NCI-H1417 treated with DMSO at 0.1 percent for 48 hours (cell line): ENCODE measurements around the gene TTLL7.
"Not testable (repeated sequence)": the region's sequence is repeated elsewhere in the genome, so short reads cannot be mapped to it uniquely, and the experiment has no call there.

ENCODE experiments used
- DNase-seq: peaks from one replicate; lab custom pipeline; 2025; lab: John Stamatoyannopoulos, UW

Gene TTLL7

DNA sequence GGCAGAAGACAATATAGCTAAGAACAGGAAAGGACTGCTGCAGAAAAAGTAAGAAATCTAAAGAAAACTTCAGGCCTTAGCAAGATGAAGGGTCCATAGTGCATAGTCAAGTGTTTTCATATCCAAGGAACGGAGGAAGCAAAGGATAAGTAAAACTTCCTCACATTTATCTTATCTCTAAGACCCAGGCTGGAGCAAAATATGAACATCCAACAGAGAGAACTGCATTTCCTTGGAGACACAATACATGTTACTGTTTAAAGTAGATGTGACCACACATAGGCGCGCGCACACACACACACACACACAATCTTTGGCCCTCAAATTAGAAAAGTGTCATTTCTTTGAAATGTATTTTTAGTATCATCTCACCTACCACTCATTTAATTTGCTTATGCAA lies 66.7 kb downstream of the TTLL7 start:
- no peak for DNase-seq

DNA sequence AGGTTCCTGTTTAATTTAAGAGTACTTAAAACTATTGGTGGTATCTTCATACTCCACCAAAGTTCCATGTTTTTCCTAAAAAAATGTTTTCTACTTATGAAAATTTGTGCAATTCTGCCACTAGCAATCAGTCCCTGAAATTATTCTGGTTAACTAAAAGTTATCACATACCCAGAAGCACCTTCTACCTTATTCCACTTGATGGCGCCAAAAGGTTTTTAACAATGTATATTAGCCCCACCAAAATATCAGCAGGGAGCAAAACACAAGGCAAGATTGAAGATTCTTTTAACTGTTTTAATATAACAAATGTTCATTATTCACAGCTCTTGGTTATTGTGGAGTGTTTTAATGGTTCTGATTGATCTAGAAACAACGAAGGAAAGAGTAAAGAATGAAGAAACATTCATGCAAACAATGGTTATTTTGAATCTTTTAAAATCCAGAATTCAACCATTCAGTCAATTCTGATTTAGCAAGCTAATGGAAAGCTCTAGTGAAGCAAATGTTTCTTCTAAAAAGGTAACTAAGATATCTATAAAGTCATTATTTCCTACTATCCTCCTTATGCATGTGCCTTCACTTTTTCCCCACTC lies 67.2 kb downstream of the TTLL7 start:
- DNase-seq: no peak

DNA sequence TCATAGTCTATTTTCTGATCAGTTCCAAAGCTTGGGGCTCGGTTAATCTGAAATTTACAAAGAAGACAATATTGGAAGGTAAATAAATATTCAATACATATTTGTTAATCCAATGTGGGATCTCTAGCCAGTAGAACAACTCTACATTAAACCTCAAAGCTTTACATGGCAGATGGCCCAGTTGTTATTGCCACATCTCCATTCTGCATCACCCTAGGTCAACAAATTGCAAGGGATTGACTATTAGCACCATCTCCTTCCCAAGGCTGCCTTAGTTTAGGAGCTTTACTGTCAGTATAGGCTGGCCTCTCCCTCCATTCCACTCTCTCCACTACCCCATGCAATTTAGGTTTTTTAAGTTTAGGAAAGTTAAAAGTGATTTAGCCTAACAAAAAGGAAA lies 69.7 kb downstream of the TTLL7 start:
- no peak for DNase-seq

DNA sequence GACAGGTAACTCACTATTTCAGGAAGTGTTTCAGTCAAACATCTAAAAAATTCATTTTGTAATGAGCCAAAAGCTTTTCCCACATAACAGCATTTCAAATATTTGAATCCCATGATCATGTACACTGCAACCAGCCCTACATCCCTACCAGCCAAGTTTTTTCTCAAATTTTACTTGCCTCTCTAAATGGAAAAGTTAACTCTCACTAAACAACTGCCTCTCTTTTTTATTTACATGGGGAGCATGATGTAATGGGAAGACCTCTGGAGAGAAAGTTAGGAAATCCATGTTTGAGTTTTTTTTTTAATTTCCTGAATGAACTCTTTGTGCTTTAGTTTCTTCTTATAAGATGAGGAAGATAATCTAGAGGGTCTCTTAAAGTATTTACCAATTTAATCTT lies 70.5 kb downstream of the TTLL7 start:
- no peak for DNase-seq

DNA sequence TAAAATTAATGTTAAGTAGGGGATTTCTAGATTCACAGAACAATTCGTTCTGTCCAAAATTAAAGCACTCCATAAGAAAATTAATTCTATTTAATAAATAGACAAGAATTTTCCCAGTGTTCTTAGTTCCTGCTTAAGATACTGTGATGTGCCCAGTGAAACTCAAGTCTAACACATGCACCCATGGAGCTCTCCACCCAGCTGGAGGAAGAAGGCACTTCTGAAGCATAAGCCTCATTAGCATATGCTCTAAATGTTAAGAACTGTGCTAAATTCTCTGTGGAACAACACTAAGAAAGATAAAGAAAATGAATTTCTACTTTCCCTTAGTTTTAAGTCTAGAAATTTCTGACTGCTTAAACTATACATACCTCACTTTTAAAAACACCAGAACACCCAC lies 71.2 kb downstream of the TTLL7 start:
- DNase-seq: no peak

DNA sequence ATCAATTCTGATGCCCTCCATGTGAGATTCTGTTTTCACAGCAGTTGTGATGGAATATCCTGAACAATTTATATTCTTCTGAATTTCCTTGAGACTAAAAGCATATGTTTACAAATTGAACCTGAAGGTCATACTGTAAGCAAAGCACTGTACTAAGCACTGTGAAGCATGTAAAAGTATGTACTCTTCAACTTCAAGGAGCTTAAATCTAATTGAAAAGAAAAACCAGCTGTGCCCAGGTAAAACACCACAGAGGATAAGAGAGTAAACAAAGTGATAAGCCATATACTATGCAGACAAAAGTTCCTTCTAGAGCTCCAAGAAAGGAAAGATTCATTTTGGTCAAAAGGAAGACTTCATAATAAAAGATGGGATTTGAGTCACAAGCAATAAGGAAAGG lies 71.9 kb downstream of the TTLL7 start:
- no peak for DNase-seq

DNA sequence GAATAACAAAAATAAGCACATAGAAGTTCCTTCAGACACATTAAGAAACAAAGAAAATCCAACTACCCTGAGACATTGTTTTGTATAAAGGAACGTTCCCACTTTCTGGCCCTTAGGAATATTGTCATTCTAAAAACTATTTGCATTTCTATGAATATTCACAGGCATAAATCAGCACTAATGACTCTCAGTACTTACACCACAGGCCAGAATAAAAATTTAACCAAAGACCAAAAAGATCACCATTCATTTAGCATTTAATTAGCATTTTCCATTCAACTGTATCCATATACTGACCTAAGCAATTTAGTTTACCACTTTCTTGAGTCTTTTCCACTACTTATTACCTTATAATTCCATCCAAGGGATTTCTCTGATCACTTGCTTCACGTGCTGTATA lies 75.4 kb downstream of the TTLL7 start:
- DNase-seq: no peak

DNA sequence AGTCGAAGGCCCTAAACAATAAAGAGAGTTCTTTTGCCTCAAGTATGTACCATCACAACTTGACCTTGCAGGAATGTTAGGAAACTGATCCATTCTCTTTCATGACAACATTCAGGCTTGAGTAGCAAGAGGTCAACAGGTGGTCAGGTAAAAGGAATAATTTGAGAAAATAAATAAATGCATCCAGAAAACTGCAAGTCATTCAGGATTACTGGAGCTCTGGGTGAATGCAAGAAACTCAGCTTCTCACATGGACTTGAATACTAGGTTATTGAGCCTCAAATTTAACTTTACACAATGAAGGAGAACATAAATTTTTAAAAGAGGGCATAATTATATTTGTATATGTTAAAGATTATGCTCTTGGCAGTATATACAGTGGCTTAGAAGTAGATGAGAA lies 76.5 kb downstream of the TTLL7 start:
- DNase-seq: no peak

DNA sequence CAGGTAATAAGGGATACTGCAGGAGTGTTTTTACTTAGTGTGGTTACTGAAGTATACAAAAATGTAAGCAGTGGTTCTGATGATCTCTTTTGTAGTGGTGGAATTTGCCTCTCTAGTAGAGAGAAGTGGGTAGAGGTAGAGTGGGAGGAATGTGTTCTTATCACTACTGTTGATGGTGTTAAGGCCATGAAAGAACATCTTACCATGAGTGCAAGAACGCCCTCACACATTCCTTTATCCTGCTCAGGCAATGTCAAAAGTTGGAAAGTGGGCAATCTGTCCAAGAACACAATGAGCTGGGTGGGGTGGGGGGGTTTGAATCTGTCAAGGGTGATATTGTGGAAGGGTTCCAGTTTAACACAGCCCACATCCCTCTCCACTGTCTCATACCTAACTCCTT lies 78.6 kb downstream of the TTLL7 start:
- DNase-seq: no peak

DNA sequence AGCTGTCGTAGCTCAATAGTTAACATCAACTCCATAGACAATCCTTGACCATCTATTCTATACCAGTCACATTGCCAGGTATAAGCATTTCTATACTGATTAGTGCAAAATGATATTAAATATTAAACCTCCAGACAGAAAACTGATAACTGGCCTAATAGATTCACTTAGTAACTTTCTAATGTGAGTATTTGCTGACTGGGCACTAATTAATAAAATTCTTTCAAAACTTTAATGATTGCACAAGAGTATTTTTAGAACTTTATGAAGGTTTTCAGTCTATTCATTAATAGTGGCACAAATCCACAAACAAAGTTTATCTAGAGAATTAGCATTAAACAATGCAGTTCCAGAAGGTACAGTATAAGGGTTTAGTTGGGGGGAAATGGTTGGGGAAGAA lies 79.1 kb downstream of the TTLL7 start:
- no peak for DNase-seq

DNA sequence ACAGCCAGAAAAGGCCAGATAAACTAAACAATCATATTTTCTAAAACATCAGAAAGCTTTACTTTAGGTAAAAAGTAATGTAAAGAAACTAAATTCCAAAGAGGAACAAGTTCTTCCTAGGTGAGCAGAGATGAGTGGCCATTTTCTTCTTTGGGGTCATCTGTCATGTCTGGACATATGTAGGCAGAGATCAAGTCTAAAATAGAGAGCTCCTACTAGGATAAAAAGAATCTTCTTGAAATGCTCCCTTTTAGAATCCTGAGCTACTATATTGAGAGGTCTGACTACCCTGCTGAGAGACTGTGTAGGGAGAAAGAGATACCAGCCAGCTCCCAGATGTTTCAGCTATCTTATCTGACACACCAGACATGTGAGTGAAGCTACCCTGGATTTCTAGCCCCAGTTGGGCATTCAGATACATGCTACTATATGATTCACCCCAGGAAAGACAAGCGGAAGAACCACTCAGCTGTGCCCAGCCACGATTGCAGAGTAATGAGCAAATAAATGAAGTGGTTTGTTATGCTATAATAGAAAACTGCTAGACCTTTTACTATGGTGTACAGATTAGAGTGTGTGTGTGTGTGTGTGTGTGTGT lies 80.1 kb downstream of the TTLL7 start:
- DNase-seq: no peak

DNA sequence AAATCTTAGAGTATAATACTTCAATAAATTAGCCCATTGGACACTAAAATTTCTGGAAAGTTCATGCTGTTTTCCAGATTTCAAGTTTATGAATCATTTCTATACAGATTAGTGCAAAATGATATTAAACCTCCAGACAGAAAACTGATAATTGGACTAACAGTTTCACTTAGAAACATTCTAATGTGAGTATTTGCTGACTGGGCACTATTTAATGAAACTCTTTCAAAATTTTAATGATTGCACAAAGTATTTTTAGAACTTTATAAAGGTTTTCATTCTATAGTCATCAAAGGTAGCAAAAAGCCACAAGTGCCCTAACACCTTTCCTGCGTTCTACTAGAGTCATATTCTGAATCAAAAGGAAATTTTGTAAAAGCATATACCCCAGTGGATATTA lies 81.0 kb downstream of the TTLL7 start:
- DNase-seq: no peak

DNA sequence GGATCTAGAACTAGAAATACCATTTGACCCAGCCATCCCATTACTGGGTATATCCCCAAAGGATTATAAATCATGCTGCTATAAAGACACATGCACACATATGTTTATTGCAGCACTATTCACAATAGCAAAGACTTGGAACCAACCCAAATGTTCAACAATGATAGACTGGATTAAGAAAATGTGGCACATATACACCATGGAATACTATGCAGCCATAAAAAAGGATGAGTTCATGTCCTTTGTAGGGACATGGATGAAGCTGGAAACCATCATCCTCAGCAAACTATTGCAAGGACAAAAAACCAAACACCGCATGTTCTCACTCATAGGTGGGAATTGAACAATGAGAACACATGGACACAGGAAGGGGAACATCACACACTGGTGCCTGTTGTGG lies 82.8 kb downstream of the TTLL7 start:
- not testable (repeated sequence) for DNase-seq

DNA sequence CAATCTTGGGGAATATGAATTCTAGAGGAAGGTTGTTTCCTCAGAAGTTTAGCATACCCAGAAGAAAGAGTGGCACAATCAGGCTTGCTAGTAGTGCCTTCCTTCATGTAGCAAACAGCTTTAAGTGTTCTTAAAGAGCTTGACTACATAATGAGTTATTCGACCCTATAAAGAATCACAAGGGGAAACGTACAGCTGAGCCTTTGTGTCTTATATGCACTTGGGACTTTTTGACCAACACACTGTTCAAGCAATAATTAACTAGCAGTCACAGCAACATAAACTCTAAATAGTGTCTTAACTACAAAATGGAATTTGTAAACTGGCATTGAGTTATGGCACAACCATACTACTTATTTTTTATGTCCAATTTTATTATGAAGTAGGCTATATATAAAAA lies 86.1 kb downstream of the TTLL7 start:
- no peak for DNase-seq

DNA sequence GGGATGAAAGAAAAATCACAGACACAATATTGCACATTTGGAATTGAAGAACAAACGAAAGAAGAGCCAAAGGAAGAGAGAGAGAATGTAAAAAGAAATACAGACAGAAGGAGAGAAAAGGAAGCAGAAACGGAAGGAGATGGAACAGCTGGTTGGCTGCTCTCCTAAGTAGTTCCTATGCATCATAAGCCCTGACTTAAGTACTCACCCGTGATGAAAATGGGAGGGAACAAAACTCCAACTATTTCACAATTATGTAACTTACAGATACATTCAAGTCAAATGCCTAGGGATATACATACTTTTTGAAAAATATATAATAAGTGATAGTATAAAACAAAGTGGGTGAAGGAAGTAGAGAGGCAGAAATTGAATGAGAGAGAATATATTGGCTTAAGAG lies 88.5 kb downstream of the TTLL7 start:
- no peak for DNase-seq

DNA sequence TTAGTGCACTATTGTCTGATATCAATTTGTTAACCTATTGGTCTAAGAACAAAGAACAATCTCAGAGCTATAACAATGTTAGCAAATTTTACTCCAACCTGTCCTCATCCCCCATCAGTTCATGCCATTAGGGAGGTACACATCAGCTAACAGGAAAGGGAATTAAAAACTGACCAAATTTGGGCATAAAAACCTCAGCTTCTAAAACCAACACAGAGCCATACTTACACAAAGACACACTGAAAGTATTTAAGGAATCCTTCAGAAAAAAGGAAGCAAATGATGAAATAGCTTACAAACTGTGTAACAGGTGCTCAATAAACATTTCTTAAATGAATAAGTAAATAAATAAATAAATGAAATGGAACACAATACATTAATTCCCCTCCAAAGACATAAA lies 89.2 kb downstream of the TTLL7 start:
- DNase-seq: no peak

DNA sequence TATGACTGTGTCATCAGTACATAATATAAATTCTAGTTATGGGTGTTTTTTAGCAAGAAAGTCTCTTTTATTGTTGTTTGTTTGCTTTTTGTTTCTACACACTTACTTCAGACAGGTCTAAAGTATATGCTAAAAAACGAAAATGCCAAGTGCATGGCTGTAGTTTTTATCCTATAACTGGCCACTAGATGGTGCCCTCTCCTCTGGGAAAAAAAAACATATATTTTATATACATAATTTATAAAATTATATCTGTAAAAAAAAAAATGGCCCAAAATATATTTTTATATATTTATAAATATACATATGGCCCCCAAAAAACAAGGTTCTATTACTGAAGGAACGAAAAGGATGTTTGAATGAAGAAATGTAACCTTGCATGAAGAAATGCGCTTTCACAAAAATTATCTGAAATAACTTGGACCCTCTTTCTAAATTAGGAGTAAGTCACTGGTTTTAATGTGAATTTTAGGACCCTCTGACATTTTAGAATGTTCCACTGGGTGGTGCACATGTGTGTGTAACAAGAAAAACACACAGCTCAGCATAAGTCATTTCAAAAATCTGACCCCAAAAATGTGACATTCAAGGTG lies 93.5 kb downstream of the TTLL7 start:
- DNase-seq: no peak

DNA sequence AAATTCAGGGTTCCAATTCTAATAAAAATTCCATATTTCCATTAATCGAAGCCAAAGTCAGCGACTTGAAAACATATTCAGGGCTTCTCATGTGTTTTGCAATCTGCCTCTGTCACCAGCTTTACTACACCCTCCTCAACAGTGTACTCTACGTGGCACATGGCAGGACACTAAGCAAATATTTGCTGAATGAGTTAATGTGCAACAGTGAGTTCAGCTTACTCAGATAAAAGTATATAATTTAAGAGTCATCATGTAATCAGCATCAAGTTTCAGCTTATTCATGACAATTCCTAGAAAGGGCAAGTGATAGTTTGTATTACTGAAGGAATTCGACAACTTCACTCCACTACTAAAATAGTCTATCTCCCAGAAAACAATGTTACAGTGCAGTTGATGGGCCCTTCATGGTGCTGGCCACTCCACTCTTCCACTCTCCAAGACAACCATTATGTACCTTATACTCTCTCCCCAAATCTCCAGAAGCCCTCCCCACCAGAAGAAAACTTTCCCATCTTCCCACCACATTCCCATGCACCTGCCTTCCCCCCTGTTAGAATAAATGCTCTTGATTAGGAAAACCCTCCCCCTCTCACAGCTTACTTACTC lies 97.3 kb downstream of the TTLL7 start:
- DNase-seq: no peak

DNA sequence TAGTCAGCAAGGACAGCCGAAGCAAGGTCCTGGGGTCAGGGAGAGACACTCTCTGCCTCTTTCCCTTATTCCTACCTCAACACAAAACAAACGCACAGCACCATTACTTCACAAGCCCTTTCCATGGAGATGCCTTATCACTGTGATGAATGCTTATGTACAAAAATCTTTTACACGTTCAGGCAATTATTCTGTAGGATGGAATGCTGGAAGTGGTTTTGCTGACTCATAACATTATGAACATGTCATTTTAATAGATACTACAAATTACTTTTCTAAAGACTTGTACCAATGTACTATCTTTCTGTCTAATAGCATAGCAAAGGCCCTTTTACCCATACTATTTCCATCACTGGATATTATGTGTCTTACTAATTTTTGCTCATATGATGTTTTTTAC lies 98.4 kb downstream of the TTLL7 start:
- DNase-seq: no peak

DNA sequence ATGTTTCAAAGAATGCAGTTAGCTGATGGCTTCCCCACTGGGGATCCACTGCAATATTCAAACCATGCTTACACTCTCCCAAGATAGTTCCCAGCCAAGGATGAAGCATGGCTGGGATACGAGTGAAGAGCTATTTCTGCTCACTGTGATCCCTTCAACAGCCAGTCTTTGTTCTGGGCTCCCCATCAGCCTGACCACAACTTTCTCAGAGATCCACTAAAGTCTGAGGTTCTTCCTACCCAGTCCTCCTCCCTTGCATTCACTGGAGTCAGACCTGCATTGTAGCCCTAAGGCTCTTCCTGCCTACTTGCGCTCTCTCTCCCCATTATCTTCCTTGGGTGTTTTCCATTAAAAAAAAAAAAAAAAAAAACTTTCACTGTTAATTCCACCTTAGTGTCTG lies 101.4 kb downstream of the TTLL7 start:
- no peak for DNase-seq

DNA sequence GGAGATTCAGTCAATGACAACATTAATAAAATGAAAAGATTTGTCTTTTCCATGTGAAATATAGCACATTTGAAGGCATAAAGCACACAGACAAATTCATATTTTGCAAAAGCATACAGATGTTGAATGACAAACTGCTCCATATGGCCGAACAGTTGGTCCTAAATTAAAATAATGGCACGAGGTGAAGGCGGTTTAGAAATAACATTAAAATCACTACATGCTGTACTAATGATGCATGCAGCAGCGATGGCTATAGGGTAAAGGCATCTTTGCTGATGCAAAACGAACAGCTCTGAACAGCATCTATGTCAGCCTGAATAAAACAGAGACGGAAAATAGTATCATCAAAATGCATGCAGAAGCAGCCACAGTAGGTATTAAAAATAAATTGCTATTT lies 102.6 kb downstream of the TTLL7 start:
- no peak for DNase-seq

DNA sequence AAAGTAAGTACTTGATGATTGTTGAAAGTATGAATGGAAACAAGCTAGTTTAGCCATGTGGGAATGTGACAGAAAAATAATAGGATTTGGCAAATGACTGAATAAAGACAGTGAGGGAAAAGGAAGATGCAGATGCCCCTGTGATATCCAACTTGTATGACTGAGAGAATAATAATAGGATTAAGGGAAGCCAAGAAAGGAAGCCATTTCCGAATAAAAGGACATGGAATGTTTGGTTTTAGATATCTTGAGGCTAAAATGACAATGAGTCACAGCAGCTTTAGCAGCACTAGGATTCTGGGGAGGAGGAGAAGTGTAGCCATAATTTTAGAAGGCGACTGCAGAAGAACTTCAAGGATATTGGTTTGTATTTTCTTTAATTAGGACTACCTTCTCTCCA lies 109.2 kb downstream of the TTLL7 start:
- no peak for DNase-seq

DNA sequence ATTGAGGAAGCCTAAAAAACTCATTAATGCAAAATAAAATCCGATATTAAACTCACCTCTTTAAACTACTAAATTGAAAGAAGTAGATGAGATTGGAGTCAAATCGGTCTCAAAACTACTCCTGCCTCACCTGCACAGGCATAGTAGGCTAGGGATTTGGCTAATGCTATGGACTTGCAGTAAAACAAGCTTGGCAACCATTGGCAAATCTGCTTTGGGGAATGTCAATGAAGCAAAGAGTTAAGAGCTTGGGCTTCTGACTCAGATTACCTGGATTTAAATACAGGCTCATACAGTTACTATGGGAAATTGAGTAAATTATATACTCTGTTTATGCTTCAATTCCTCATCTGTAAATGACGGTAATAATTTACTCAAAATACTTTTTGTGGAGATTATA lies 111.4 kb downstream of the TTLL7 start:
- no peak for DNase-seq

DNA sequence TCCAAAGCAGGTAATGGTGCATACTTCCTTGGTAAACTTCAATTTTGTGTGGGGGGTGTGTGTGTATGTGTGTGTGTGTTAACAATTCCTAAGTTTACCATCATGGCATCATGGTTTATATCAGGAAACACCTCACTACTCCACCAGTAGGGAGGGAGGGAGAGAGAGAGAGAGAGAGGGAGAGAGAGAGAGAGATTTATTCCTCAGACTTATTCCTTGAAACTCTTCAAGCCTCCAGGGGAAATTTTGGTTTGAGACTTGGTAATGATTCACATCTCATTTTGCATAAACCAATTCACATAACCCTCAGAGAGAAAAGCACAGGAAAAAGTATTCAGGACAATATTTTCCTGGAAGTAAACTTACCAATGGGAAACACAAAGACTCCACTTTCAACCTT lies 115.0 kb downstream of the TTLL7 start:
- no peak for DNase-seq
